HG03196 (cell line): ENCODE data around the gene ABLIM2.

Experiments used
- ATAC-seq: cut with Tn5 transposase; IDR thresholded peaks from one replicate; pipeline ENCODE4 v1.9.1; 2021; ENCODE audit not compliant: unreplicated experiment

ABLIM2 gene

DNA sequence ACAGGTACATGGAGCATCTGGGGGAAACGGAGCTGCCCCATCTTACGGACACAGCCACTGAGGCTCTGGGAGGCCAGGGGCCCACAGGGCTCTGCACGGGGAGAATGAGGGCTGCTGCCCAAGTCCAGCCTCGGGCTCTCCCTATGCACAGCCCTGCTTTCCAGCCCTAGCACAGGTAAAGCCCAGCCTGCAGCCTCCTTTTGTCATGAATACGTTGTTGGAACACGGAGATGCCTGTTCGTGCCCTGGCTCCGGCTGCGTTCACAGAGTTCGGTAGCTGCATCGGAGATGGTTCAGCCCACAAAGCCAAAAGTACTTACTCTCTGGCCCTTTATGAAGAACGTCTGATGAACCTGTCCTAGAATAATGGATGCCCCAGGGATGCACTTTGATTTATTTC is 150.2 kb downstream of the ABLIM2 start:
- ATAC-seq, result no peak

GRCh38 chr4:8007581-8007980 is 151.0 kb downstream of the ABLIM2 start:
- no peak for ATAC-seq

DNA sequence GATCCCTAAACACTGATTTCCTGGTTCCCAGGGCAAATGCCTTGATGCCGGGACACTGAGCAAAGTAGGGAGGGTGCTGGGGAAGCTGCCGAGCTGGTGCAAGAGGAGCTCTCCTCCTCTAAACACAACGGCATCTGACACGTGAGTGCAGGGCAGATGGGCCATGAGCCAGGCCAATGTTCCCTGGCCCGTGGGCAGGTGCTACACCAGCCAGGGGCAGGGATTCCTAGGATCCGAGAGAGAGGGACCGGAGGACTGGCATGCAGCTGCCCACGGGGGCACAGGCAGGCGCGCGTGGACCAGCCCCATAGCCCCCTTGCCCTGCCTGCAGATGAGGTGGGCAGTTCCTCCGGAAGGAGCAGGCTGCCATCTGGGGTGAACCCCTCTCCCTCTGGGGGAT is 152.1 kb downstream of the ABLIM2 start:
- ATAC-seq, result no peak

- ATAC-seq, result no peak
Observed at GRCh38 chr4:8005814-8006215, 152.8 kb downstream of the ABLIM2 start.

DNA sequence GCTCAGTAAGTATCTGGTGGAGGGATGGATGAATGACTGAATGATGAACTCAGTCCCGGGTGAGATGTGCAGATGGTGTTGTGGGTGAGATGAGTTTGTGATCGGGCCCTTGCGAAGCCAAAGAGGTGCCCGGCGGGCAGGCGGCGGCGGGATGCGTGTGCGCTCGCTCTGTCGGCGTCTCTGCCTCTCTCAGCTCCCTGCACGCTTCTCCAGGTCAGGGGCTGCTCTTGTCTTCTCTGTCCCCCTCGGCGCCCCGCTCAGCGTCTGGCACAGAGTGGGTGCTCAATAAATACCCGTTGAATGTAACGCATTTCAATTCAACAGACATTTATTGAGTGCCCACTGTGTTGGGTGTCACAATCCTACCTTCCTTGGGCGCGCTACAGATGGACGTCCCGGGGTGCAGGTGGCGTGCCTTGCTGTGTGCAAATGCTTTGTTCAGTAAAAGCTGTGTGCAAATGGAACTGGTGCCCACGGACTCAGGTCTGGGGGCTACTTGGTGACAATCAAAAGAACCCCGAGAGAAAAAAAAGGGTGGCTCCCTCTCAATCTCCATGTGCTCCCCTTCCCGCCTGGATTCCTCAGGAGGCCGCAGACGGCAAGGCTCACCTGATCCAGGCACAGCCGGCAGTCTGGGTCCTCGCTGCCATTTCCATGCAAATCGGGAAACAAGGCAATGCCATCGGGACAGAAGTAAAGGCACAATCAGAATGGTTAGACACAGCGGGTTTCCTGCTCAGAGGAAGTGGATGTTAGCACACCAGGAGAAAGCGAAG is 153.4 kb downstream of the ABLIM2 start:
- no peak for ATAC-seq

- no peak for ATAC-seq
Observed at GRCh38 chr4:8004066-8004465, 154.5 kb downstream of the ABLIM2 start.

DNA sequence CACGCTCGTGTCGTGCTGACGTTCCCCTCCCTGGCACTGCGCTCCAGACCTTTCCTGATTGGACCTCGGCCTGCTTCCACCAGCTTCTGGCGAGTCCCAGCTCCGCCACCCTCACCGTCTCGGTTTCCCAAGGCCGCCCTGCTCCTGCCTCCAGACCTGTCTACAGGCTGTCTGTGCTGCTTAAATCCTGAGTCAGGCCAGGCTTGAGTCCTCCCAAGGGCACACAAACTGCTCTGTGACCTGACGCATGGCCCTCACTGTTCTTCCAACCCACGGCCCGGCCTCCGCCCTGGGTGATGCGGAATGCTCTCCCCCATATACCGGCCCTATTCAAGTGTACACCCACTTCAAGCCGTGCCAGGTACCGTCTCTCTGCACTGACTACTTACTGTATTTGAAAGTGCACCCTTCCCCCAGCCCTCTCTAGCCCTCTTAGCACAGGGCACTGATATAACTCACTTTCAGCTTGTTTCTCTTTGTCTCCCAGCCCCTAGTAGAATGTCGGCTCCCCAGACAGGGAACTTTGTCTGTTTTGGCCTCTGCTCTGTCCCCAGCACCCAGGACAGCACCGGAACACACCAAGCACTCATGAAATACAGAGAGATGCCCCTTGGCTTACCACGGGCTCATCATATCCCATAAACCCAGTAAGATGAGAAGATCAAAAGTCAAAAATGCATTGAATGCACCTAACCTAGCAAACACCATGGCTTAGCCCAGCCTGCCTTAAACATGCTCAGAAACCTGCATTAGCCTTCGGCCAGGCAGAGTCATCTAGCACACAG is 155.9 kb downstream of the ABLIM2 start:
- ATAC-seq, result no peak

GRCh38 chr4:8001564-8002355 is 156.9 kb downstream of the ABLIM2 start:
- ATAC-seq, result no peak

DNA sequence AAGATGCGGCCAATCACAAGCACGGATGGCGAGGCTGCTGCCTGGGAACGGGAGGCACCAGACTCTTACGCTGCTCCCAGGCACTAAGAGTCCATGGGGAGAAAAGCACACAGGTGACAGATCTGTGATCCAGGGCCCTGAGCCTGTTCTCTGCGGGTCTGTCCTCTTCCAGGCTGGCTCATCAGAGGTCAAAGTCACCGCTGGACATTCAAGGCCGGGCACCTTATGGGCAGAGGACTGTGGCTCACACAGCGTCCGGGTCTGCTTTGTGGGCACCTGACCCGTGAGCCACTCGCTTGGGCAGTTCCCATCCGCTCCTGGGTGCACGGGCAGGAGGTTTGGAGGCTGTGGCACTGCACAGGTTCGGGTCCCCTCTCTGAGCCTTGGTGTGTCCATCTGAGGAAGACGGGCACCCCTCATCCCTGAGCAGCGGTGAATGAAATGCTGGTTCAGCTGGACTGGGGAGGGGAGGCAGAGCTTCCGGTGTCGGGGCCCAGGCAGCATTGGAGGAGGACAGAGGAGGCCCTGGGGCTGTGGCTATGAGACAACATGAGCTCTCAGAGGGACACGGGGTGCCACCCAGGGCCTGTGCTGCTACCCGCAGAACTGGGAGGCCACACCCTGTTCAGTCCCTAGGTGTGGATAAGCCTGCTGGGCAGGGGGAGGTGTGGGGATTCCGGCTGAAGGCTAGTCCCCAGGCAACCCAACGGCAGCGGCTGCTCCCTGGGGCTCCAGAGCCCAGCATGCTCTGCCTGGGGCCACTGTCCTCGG is 157.7 kb downstream of the ABLIM2 start:
- no peak for ATAC-seq

- ATAC-seq, result no peak
Observed at GRCh38 chr4:8000247-8000646, 158.4 kb downstream of the ABLIM2 start.

DNA sequence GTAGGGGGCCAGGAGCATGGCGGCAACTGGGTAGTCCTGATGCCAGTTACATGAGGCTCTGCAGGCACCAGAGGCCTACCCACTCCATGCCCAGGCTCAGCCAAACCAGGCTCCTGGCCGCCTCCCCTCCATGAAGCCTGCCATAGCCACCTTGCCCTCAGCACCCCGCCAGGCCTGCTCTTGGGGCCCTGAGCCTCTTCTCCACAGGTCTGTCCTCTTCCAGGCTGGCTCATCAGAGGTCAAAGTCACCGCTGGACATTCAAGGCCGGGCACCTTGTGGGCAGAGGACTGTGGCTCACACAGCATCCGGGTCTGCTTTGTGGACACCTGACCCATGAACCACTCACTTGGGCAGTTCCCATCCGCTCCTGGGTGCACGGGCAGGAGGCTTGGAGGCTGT is 158.9 kb downstream of the ABLIM2 start:
- no peak for ATAC-seq

DNA sequence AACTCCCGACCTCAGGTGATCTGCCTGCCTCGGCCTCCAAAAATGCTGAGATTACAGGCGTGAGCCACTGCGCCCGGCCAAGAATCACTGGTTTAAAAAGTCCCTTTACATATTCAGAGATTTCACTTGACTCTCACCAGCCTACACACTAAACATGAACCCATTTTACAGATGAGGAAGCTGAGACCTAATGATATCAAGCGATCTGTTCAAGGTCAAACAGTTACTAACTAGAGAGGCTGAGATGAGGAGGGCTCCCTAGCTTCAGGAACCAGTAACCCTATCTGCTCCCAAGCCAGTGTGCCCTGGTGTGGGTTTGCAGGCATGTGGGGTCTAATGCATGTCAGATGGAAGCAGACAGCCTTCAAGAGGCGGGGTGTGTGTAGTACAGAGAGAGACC is 159.3 kb downstream of the ABLIM2 start:
- no peak for ATAC-seq

DNA sequence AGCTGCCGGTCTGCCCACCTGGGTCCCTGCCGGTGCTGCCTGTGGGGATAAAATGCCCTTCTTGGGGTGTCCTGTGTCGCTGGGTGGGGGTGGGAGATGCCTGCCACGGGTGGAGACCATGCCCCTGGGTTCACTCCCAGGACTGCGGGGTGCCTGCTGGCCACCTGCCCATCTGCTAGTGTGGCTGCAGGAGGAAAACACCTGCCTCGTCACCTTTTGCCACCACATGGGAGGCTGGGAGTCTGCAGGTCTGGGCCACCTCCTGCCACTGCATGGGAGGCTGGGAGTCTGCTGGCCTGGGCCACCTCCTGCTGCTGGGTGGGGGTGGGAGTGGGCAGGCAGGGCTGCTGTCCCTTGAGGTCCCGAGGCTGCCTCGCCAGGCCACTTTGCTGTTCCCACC is 160.2 kb downstream of the ABLIM2 start:
- ATAC-seq, result no peak

DNA sequence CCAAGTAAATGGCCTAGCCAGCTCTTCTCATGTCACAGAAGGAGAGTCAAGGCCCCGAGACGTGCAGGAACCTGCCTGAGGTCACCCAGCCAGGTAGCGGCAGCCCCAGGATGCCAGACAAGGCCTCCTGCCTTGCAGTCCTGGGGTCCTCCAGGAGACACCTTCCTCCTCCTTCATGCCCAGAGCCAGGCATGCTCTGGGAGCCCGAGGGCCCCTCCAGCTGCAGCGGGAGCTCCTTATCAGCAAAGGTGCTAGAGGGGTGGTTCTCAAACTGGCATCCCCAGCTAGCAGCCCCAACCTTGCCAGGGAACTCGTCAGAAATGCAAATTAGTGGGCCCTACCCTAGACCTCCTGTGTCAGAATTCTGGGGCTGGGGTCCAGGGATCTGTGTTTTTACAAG is 162.7 kb downstream of the ABLIM2 start:
- ATAC-seq, result no peak

DNA sequence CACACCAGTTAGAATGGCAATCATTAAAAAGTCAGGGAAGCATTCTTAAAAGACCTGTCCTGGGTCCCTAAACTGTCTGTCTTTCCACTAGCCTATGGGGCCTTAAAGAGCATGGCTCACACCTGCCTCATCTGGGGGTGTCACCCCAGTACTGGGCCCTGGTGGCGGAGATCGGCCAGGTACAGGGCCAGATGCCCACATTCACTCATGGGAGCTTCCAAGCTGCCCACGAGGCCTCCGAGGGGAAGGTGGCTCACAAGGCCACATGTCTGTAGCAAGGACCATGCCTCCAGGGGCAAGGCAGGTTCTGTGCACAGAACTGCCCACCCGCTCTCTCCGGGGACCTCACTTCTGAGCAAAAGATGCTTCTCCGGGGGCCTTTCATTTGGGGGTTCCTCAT is 163.5 kb downstream of the ABLIM2 start:
- no peak for ATAC-seq

- ATAC-seq, result no peak
Observed at GRCh38 chr4:7993671-7994070, 164.9 kb downstream of the ABLIM2 start.

- ATAC-seq, result no peak
Observed at GRCh38 chr4:7992846-7993245, 165.8 kb downstream of the ABLIM2 start.

DNA sequence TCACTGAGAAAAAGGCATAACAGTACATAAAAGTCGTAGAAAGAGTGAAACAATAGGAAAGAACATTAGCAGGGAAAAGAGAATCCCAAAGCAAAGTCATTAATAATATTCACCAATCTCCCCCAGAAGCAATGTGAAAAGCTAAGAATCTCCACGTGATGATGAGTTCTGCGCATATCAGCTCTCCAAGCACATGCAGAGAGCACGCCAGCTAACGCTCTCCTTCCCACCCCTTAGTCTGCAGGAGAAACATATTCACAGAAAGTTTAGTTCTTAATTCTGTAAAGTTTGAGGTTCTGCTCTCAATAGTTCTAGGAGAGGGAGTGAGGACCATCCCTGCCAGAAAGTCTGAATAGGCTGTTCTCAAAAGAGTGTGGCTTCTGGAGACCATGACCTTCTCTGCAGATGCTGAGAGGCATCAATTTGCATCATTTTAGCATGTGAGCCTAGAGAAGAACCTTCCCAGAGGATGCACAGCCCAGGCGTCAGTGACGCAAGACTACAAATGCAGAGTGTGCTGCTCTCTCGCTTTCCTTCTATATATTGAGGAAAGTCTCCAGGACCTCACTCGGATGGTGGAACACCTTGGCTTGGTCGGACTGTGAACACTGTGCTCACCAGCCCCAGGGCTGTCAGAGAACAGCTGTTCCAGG is 167.7 kb downstream of the ABLIM2 start:
- no peak for ATAC-seq

GRCh38 chr4:7989654-7990053 is 169.0 kb downstream of the ABLIM2 start:
- no peak for ATAC-seq

- no peak for ATAC-seq
Observed at GRCh38 chr4:7988437-7988836, 170.2 kb downstream of the ABLIM2 start.
